ENCODE data around the gene TMPRSS3.
A peak's percentile ranks its signal among the peaks of the same experiment; 100 is the strongest.

TMPRSS3 gene

DNA sequence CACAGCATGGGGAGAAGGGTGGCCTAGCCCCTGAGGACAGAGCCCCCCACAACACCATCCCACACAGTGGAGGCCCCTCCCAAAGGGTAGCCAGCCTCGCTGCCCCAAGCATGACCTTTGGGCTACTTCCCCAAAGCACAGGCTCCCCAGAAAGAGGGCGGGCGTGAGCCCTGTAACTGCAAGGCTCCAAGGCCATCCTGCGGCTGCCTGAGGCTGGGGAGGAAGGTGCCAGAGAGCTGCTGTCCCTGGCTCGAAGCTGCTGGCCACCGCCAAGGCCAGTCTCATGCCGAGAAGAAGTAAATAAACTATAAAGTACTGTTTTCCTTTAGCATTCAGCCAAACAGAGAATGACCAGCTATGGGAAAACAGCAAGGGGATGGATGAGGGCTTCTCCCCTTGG lies 35.3 kb upstream of the TMPRSS3 start (continued):
- TF ChIP-seq ZNF398 (tag by site-specific recombination; IDR thresholded peaks at IDR 0.05), result no peak
- no peak for TF ChIP-seq PRDM2 (tag by site-specific recombination; IDR thresholded peaks at IDR 0.05; ENCODE audit: borderline replicate concordance)
- TF ChIP-seq ZNF404 (tag by site-specific recombination; IDR thresholded peaks at IDR 0.05), result no peak

DNA sequence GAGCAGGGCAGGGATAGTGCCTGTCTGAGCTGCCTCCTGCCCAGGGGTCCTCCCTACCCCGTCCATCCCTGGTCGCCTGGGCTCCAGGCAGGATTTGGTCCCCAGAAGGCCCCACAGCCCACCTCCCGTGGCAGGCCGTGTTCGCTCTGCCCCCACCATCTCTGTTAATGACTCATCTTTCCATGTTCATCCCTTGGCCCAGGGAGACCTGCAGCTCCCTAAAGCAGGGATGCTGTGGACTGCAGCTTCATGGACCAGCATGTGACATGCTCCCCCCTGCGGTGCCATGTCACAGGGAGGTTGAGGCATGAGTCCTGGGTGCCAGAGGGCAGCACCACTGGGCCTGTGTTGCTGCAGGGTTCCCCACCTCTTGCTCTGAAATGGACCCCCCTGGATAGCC lies 34.7 kb upstream of the TMPRSS3 start:
- no peaks in the 10 kb centered on the region for H3K36me3 ChIP-seq (ENCODE audit: control insufficient read depth in 2 of 2, insufficient read depth in 1 of 2, low read length in 2 of 2)
- H3K4me1 ChIP-seq (ENCODE audit: control insufficient read depth, insufficient read depth, low read length), result no peaks in the 10 kb centered on the region
- H3K9me3 ChIP-seq (ENCODE audit: control insufficient read depth, insufficient read depth, low read depth, low read length), result no peaks in the 10 kb centered on the region
- no peak overlapping the region for H3K27ac ChIP-seq (ENCODE audit: extremely low read depth, low read depth, low read length)
- 0 out of 2 replicates have a peak, but pooled peaks have one; percentile 1 for TF ChIP-seq ZNF677 (tag by site-specific recombination; IDR thresholded peaks at IDR 0.05)
- peak; percentile 23; the same call in 1 of the 2 replicates for TF ChIP-seq ZIC2 (tag by site-specific recombination; IDR thresholded peaks at IDR 0.05)
- TF ChIP-seq SP2 (tag by site-specific recombination; IDR thresholded peaks at IDR 0.05), result no peak
- H3K4me3 ChIP-seq (ENCODE audit: low read depth, low read length), result no peak overlapping the region
- POLR2A ChIA-PET, result interaction anchor here (0.5 kb wide), 1 partner anchor 452 kb away, joined by 4 read pairs; no protein-coding TSS in a partner anchor
- CTCF ChIA-PET, result interaction anchor here (0.5 to 0.6 kb wide), 2 partner anchors 20 to 313 kb away, joined by 3 read pairs; no protein-coding TSS in a partner anchor

DNA sequence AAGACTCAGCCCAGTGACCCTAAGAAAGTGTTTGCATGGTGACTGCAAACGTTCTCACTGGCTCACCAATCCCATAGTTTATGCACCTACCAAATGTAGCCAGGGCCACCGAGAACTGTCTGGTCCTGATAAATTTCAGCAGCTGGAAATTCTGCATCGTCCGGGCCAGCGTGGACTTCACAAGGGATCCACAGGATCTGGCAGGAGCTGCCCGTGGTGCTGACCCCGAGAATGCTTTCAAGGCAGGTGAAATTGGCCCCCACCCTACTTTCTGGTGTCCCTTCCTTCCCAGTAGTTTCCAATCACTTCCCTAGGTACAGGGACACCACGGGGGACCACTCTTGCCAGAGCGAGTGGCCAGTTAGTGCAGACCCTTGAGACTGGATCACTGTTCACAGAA lies 34.0 kb upstream of the TMPRSS3 start:
- Histone ChIP-seq H3K4me1 (ENCODE audit: control insufficient read depth, insufficient read depth, low read length) (no peaks in the 10 kb centered on the region), H3K9me3 (ENCODE audit: control insufficient read depth, insufficient read depth, low read depth, low read length) (no peaks in the 10 kb centered on the region), H3K36me3 (ENCODE audit: control insufficient read depth in 2 of 2, insufficient read depth in 1 of 2, low read length in 2 of 2) (no peaks in the 10 kb centered on the region), H3K27ac (ENCODE audit: extremely low read depth, low read depth, low read length) (no peak overlapping the region), H3K4me3 (ENCODE audit: low read depth, low read length) (no peak overlapping the region)
- CTCF ChIA-PET, result interaction anchor here (0.5 to 0.9 kb wide), 3 partner anchors 8 to 313 kb away, joined by 3 read pairs; no protein-coding TSS in a partner anchor
- POLR2A ChIA-PET, result interaction anchor here (0.5 kb wide), 1 partner anchor 120 kb away, joined by 3 read pairs; no protein-coding TSS in a partner anchor
- TF ChIP-seq, protein P1, sequence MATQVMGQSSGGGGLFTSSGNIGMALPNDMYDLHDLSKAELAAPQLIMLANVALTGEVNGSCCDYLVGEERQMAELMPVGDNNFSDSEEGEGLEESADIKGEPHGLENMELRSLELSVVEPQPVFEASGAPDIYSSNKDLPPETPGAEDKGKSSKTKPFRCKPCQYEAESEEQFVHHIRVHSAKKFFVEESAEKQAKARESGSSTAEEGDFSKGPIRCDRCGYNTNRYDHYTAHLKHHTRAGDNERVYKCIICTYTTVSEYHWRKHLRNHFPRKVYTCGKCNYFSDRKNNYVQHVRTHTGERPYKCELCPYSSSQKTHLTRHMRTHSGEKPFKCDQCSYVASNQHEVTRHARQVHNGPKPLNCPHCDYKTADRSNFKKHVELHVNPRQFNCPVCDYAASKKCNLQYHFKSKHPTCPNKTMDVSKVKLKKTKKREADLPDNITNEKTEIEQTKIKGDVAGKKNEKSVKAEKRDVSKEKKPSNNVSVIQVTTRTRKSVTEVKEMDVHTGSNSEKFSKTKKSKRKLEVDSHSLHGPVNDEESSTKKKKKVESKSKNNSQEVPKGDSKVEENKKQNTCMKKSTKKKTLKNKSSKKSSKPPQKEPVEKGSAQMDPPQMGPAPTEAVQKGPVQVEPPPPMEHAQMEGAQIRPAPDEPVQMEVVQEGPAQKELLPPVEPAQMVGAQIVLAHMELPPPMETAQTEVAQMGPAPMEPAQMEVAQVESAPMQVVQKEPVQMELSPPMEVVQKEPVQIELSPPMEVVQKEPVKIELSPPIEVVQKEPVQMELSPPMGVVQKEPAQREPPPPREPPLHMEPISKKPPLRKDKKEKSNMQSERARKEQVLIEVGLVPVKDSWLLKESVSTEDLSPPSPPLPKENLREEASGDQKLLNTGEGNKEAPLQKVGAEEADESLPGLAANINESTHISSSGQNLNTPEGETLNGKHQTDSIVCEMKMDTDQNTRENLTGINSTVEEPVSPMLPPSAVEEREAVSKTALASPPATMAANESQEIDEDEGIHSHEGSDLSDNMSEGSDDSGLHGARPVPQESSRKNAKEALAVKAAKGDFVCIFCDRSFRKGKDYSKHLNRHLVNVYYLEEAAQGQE (tag by site-specific recombination; IDR thresholded peaks at IDR 0.05), result peak; percentile 87
- no peak for TF ChIP-seq PRDM1 (tag by site-specific recombination; IDR thresholded peaks at IDR 0.05)
